HEK293 (cell line): Measurements from ENCODE around the gene NAMPT.

ENCODE experiments used
- CTCF ChIA-PET: fragments of 350-600 bp; formaldehyde crosslinking; extraction: SDS; loops from one replicate; lab custom pipeline; 2021; ENCODE audit warnings: antibody characterized with exemption; lab: Yijun Ruan, JAX
- POLR2A ChIA-PET: fragments of 300-600 bp; formaldehyde crosslinking; extraction: SDS; loops from one replicate; lab custom pipeline; 2020; ENCODE audit warnings: antibody characterized with exemption, inconsistent platforms; lab: Yijun Ruan, JAX
- H3K27ac ChIP-seq: fragments of 200-500 bp; sonication (Bioruptor generic); 2 replicates; pipeline ENCODE4 v1.5.1; 2014; ENCODE audit warnings: low read depth, low read length, control low read depth, inconsistent platforms; ENCODE audit errors: extremely low read depth
- H3K36me3 ChIP-seq, 2 experiments: fragments of 200-500 bp in 1 of 2; sonication (Bioruptor generic) in 1 of 2; 1 replicate in 1 of 2; 2 replicates in 1 of 2; pipeline ENCODE4 v1.5.1; 2014 to 2017; ENCODE audit warnings: inconsistent platforms in 2 of 2, low read length in 2 of 2; ENCODE audit not compliant: control insufficient read depth in 2 of 2, insufficient read depth in 1 of 2
- H3K4me1 ChIP-seq: fragments of 200-500 bp; sonication (Bioruptor generic); 2 replicates; pipeline ENCODE4 v1.5.1; 2014; ENCODE audit warnings: mild to moderate bottlenecking, low read length, inconsistent platforms; ENCODE audit not compliant: control insufficient read depth, insufficient read depth
- H3K4me3 ChIP-seq: 2 replicates; pipeline ENCODE4 v1.5.1; 2011; ENCODE audit warnings: low read depth, mild to moderate bottlenecking, control low read depth, low read length, moderate library complexity
- H3K9me3 ChIP-seq: fragments of 200-500 bp; sonication (Bioruptor generic); 2 replicates; pipeline ENCODE4 v1.5.1; 2014; ENCODE audit warnings: low read depth, low read length, inconsistent platforms; ENCODE audit not compliant: control insufficient read depth, insufficient read depth
- OSR2 ChIP-seq: fragments of 450-650 bp; formaldehyde crosslinking; IDR thresholded peaks from 2 replicates; pipeline ENCODE4 v1.5.1; 2016; ENCODE audit warnings: missing biosample characterization, missing genetic modification characterization
- PATZ1 ChIP-seq: fragments of 450-650 bp; formaldehyde crosslinking; IDR thresholded peaks from 2 replicates; pipeline ENCODE4 v1.5.1; 2016; ENCODE audit warnings: missing biosample characterization, missing genetic modification characterization
- PRDM4 ChIP-seq: fragments of 450-650 bp; formaldehyde crosslinking; IDR thresholded peaks from 2 replicates; pipeline ENCODE4 v1.5.1; 2017; ENCODE audit warnings: missing biosample characterization, missing genetic modification characterization
- PRDM6 ChIP-seq: fragments of 450-650 bp; formaldehyde crosslinking; IDR thresholded peaks from 2 replicates; pipeline ENCODE4 v1.5.1; 2017; ENCODE audit warnings: missing biosample characterization, missing genetic modification characterization
- SP2 ChIP-seq: fragments of 450-650 bp; formaldehyde crosslinking; IDR thresholded peaks from 2 replicates; pipeline ENCODE4 v1.5.1; 2016; ENCODE audit warnings: missing biosample characterization, missing genetic modification characterization
- TRIM28 ChIP-seq: IDR thresholded peaks from 2 replicates; pipeline ENCODE4 v1.6.1; 2011; ENCODE audit warnings: low read length, control low read depth, borderline replicate concordance
- ZBTB7A ChIP-seq: fragments of 450-650 bp; formaldehyde crosslinking; IDR thresholded peaks from 2 replicates; pipeline ENCODE4 v1.5.1; 2016; ENCODE audit warnings: low read depth, missing biosample characterization, missing genetic modification characterization
- ZBTB8A ChIP-seq: fragments of 450-650 bp; formaldehyde crosslinking; IDR thresholded peaks from 2 replicates; pipeline ENCODE4 v1.5.1; 2016; ENCODE audit warnings: missing biosample characterization, missing genetic modification characterization
- ZFHX2 ChIP-seq: fragments of 450-650 bp; formaldehyde crosslinking; conservative IDR thresholded peaks from 2 replicates; pipeline ENCODE4 v1.5.1; 2016; ENCODE audit warnings: missing biosample characterization, missing genetic modification characterization
- ZFP3 ChIP-seq: fragments of 450-650 bp; formaldehyde crosslinking; IDR thresholded peaks from 2 replicates; pipeline ENCODE4 v1.5.1; 2016; ENCODE audit warnings: low read depth, missing biosample characterization, missing genetic modification characterization
- ZFP41 ChIP-seq: fragments of 450-650 bp; formaldehyde crosslinking; IDR thresholded peaks from 2 replicates; pipeline ENCODE4 v1.5.1; 2016; ENCODE audit warnings: missing biosample characterization, missing genetic modification characterization, borderline replicate concordance
- ZNF133 ChIP-seq: fragments of 450-650 bp; formaldehyde crosslinking; IDR thresholded peaks from 2 replicates; pipeline ENCODE4 v1.5.1; 2016; ENCODE audit warnings: missing biosample characterization, missing genetic modification characterization
- ZNF16 ChIP-seq: fragments of 450-650 bp; formaldehyde crosslinking; IDR thresholded peaks from 2 replicates; pipeline ENCODE4 v1.5.1; 2016; ENCODE audit warnings: low read depth, missing biosample characterization, missing genetic modification characterization
- ZNF311 ChIP-seq: fragments of 450-650 bp; formaldehyde crosslinking; IDR thresholded peaks from 2 replicates; pipeline ENCODE4 v1.5.1; 2017; ENCODE audit warnings: missing biosample characterization, missing genetic modification characterization, borderline replicate concordance
- ZNF354C ChIP-seq: fragments of 450-650 bp; formaldehyde crosslinking; IDR thresholded peaks from 2 replicates; pipeline ENCODE4 v1.5.1; 2016; ENCODE audit warnings: missing biosample characterization, missing genetic modification characterization, low read depth, borderline replicate concordance
- ZNF423 ChIP-seq: fragments of 450-650 bp; formaldehyde crosslinking; IDR thresholded peaks from 2 replicates; pipeline ENCODE4 v1.5.1; 2016; ENCODE audit warnings: missing biosample characterization, missing genetic modification characterization
- ZNF521 ChIP-seq: fragments of 450-650 bp; formaldehyde crosslinking; IDR thresholded peaks from 2 replicates; pipeline ENCODE4 v1.5.1; 2017; ENCODE audit warnings: missing biosample characterization, mild to moderate bottlenecking, missing genetic modification characterization
- ZNF555 ChIP-seq: fragments of 450-650 bp; formaldehyde crosslinking; conservative IDR thresholded peaks from 2 replicates; pipeline ENCODE4 v1.5.1; 2017; ENCODE audit warnings: missing biosample characterization, mild to moderate bottlenecking, missing genetic modification characterization, inconsistent platforms
- ZNF558 ChIP-seq: fragments of 450-650 bp; formaldehyde crosslinking; IDR thresholded peaks from 2 replicates; pipeline ENCODE4 v1.5.1; 2016; ENCODE audit warnings: missing biosample characterization, missing genetic modification characterization
- ZNF585B ChIP-seq: fragments of 450-650 bp; formaldehyde crosslinking; IDR thresholded peaks from 2 replicates; pipeline ENCODE4 v1.5.1; 2016; ENCODE audit warnings: missing biosample characterization, missing genetic modification characterization
- ZNF626 ChIP-seq: fragments of 450-650 bp; sonication (Bioruptor Pico); formaldehyde crosslinking; IDR thresholded peaks from 2 replicates; pipeline ENCODE4 v1.5.1; 2018; ENCODE audit warnings: missing biosample characterization, missing genetic modification characterization, inconsistent platforms
- ZNF701 ChIP-seq: fragments of 450-650 bp; formaldehyde crosslinking; IDR thresholded peaks from 2 replicates; pipeline ENCODE4 v1.5.1; 2016; ENCODE audit warnings: missing biosample characterization, missing genetic modification characterization
- ZNF830 ChIP-seq: fragments of 450-650 bp; IDR thresholded peaks from 2 replicates; pipeline ENCODE4 v1.5.0; 2018; ENCODE audit warnings: missing biosample characterization, missing genetic modification characterization, low read depth, mild to moderate bottlenecking, moderate library complexity
- TF ChIP-seq, protein P1 (sequence below): IDR thresholded peaks from 2 replicates; pipeline ENCODE4 v1.6.1; 2011; ENCODE audit warnings: mild to moderate bottlenecking, low read depth, low read length, borderline replicate concordance

The NAMPT gene

DNA sequence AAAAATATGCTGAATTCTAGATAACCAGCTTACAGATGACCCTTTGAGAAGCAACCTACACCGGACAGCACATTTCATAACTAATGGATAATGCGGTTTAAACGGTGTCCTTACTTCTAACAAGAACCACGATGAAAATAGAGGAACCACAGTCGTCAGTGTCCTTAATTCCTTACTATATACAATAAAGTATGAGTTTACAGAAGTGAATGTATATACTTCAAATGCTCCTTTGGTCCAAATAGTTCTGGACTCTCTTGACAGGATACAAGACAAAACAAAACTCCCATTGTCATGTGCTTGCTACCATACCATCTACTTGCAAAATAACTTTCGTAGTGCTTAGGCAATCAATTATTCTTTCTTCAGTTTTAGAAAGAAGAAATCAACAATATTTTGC, 2.4 kb downstream of the NAMPT start (continued):
- TF ChIP-seq PATZ1 (tag by site-specific recombination), result no peak
- no peak for TF ChIP-seq ZNF701 (tag by site-specific recombination)
- TF ChIP-seq ZBTB7A (tag by site-specific recombination), result no peak
- TF ChIP-seq ZFHX2 (tag by site-specific recombination), result no peak
- no peak for TF ChIP-seq ZNF558 (tag by site-specific recombination)
- TF ChIP-seq ZNF423, result no peak
- TF ChIP-seq, all 188 proteins: peak for 0

DNA sequence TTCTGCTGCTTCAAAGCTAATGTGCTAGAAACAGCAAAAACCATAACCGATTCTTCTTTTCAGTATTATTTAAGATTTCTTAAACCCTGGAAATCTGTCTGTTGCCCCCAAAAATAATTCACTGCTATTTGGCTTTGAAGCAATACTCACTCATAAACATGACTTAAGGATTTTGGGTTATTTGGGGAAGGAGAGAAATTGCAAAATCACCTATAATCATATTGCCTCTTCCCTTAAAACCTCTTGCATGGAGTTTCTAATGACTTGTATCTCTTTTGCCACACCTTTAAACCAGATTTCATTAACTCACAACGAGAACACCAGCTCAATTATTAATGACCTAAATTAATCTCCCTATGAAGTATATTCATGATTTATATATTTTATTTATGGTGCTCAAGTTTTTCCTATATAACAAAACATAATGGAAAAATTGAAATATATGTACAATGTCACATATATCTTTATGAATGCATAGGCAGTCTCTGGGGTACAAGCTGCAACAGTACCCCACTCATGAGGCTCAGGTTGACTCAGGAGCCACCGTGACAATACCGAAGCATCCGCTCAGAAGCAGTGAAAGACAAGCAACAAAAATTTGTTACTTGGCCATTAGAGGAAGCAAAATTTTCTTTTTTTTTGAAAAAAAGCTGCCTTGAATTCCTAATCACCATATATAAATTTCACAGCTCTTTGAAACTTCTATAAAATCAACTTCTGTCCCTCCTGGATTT, 3.0 kb downstream of the NAMPT start:
- Histone ChIP-seq H3K4me3 (no peak overlapping the region), H3K36me3 (peaks cover 0 to 3% of the 10 kb centered on the region in 2 experiments; a peak in 2 of 3 replicates), H3K27ac (no peak overlapping the region), H3K9me3 (no peaks in the 10 kb centered on the region), H3K4me1 (peaks cover 5% of the 10 kb centered on the region; the same call in 1 of the 2 replicates)
- ChIA-PET CTCF (interaction anchor here (0.6 kb wide), 2 partner anchors 170 to 266 kb away, joined by 3 read pairs; no protein-coding TSS in a partner anchor), POLR2A (no interaction called here)
- TF ChIP-seq OSR2 (tag by site-specific recombination) (no peak), ZNF354C (no peak), ZFP41 (tag by site-specific recombination) (no peak), SP2 (tag by site-specific recombination) (no peak), ZNF133 (tag by site-specific recombination) (no peak), ZNF311 (tag by site-specific recombination) (no peak), ZNF555 (tag by site-specific recombination) (no peak), ZNF701 (tag by site-specific recombination) (no peak), ZNF626 (no peak), ZNF585B (no peak), ZFHX2 (tag by site-specific recombination) (no peak), PRDM6 (tag by site-specific recombination) (no peak), ZBTB8A (tag by site-specific recombination) (no peak), ZNF16 (tag by site-specific recombination) (no peak), ZNF830 (no peak), PRDM4 (no peak), ZFP3 (no peak), ZNF521 (tag by site-specific recombination) (no peak), TRIM28 (no peak)
- TF ChIP-seq, protein P1, sequence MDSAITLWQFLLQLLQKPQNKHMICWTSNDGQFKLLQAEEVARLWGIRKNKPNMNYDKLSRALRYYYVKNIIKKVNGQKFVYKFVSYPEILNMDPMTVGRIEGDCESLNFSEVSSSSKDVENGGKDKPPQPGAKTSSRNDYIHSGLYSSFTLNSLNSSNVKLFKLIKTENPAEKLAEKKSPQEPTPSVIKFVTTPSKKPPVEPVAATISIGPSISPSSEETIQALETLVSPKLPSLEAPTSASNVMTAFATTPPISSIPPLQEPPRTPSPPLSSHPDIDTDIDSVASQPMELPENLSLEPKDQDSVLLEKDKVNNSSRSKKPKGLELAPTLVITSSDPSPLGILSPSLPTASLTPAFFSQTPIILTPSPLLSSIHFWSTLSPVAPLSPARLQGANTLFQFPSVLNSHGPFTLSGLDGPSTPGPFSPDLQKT, result no peak
